WTC11 (cell line): ENCODE results near the gene MAGI2.

Source experiments
- ATF3 ChIP-seq: sonication (generic); formaldehyde crosslinking; conservative IDR thresholded peaks from 2 replicates; pipeline ENCODE4 v1.8.1; 2022; ENCODE audit warnings: mild to moderate bottlenecking, missing genetic modification reagents
- CTCF ChIP-seq: fragments of 200-600 bp; IDR thresholded peaks from 2 replicates; pipeline ENCODE4 v1.8.0; 2022; ENCODE audit warnings: antibody characterized with exemption
- ERG ChIP-seq: fragments of 250-450 bp; sonication (Bioruptor Pico); IDR thresholded peaks from 2 replicates; pipeline ENCODE4 v1.8.0; 2021; ENCODE audit warnings: mild to moderate bottlenecking
- STAT6 ChIP-seq: sonication (generic); formaldehyde crosslinking; conservative IDR thresholded peaks from 2 replicates; pipeline ENCODE4 v1.8.1; 2023; ENCODE audit warnings: mild to moderate bottlenecking, low read depth, missing genetic modification reagents, moderate library complexity
- ZBTB21 ChIP-seq: sonication (generic); formaldehyde crosslinking; IDR thresholded peaks from 2 replicates; pipeline ENCODE4 v1.8.1; 2023; ENCODE audit warnings: mild to moderate bottlenecking, missing genetic modification reagents, borderline replicate concordance

- TF ChIP-seq CTCF = no peak
- no peak for TF ChIP-seq STAT6 (CRISPR knock-in tag)
- no peak for TF ChIP-seq ZBTB21 (CRISPR knock-in tag)
- no peak for TF ChIP-seq ATF3
- TF ChIP-seq ERG (CRISPR knock-in tag) = no peak
Observed at GRCh38 chr7:79500759-79501158, 47.3 kb upstream of the MAGI2 start.
